GM18907 (cell line): ENCODE data around the gene ZFYVE21.

ENCODE experiments used
- ATAC-seq: cut with Tn5 transposase; IDR thresholded peaks from one replicate; pipeline ENCODE4 v1.9.1; 2021; ENCODE audit warnings: mild to moderate bottlenecking, moderate library complexity; ENCODE audit not compliant: unreplicated experiment

The ZFYVE21 gene

GRCh38 chr14:103704708-103705107 is 10.9 kb upstream of the ZFYVE21 start:
- ATAC-seq = no peak

GRCh38 chr14:103705118-103705503 is 10.5 kb upstream of the ZFYVE21 start:
- ATAC-seq = no peak

- ATAC-seq = no peak
Measured at GRCh38 chr14:103705504-103706284, 9.9 kb upstream of the ZFYVE21 start.

GRCh38 chr14:103706551-103707328 is 8.9 kb upstream of the ZFYVE21 start:
- no peak for ATAC-seq

GRCh38 chr14:103707329-103708263 is 8.0 kb upstream of the ZFYVE21 start:
- ATAC-seq = no peak

- ATAC-seq = no peak
Measured at GRCh38 chr14:103708750-103709187, 6.8 kb upstream of the ZFYVE21 start.

- ATAC-seq = no peak
Measured at GRCh38 chr14:103709814-103710213, 5.8 kb upstream of the ZFYVE21 start.

GRCh38 chr14:103710771-103711377 is 4.7 kb upstream of the ZFYVE21 start:
- ATAC-seq = no peak

- no peak for ATAC-seq
Measured at GRCh38 chr14:103711516-103712431, 3.8 kb upstream of the ZFYVE21 start.

GRCh38 chr14:103712633-103713247 is 2.9 kb upstream of the ZFYVE21 start:
- no peak for ATAC-seq

- no peak for ATAC-seq
Measured at GRCh38 chr14:103713304-103714062, 2.1 kb upstream of the ZFYVE21 start.

- ATAC-seq = no peak
Measured at GRCh38 chr14:103714063-103714724, 1.4 kb upstream of the ZFYVE21 start.

- ATAC-seq = peak; percentile 0
Measured at GRCh38 chr14:103716091-103716801, 636 bp downstream of the ZFYVE21 start.

- ATAC-seq = no peak
Measured at GRCh38 chr14:103716899-103717411, 1.3 kb downstream of the ZFYVE21 start.

GRCh38 chr14:103718572-103718971 is 3.0 kb downstream of the ZFYVE21 start:
- ATAC-seq = no peak

GRCh38 chr14:103719751-103720150 is 4.1 kb downstream of the ZFYVE21 start:
- ATAC-seq = no peak
